ENCODE results near the gene ZMYND15.

Gene ZMYND15

DNA sequence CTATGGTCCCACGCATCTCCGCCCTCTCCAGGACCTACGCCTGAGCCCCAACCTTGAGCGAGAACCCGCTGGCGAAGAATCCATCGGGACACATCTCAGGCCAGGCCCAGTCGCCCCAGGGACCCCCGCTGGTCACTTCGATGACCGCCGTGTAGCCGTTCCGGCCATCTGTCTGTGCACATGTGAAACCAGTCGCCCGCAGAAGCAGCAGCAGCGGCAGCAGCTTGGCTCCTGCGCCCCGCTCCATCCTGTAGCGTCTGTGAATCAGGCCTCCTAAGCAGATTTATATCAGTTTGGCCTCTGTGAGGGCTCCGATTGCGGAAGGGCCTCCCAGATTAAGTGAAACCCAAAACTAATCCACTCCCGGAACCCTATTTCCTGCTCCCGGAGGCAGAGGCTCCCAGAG, 46.5 kb downstream of the ZMYND15 start, which contains the start of gene VMO1:
Gene VMO1 (minus strand): TSS at position 259 of the 406 bp plus-strand sequence. CDS start 12 bp downstream, at position 247.
- no peak for TF ChIP-seq EZH2phosphoT487 (IDR thresholded peaks at IDR 0.05; ENCODE audit: borderline replicate concordance, low read length)
- TF ChIP-seq, protein P1, sequence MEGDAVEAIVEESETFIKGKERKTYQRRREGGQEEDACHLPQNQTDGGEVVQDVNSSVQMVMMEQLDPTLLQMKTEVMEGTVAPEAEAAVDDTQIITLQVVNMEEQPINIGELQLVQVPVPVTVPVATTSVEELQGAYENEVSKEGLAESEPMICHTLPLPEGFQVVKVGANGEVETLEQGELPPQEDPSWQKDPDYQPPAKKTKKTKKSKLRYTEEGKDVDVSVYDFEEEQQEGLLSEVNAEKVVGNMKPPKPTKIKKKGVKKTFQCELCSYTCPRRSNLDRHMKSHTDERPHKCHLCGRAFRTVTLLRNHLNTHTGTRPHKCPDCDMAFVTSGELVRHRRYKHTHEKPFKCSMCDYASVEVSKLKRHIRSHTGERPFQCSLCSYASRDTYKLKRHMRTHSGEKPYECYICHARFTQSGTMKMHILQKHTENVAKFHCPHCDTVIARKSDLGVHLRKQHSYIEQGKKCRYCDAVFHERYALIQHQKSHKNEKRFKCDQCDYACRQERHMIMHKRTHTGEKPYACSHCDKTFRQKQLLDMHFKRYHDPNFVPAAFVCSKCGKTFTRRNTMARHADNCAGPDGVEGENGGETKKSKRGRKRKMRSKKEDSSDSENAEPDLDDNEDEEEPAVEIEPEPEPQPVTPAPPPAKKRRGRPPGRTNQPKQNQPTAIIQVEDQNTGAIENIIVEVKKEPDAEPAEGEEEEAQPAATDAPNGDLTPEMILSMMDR (IDR thresholded peaks at IDR 0.05; ENCODE audit: low read depth, low read length, poor library complexity, severe bottlenecking): no peak
- H3K79me2 ChIP-seq (ENCODE audit: control insufficient read depth, low read length): no peaks in the 10 kb centered on the region
- H3K36me3 ChIP-seq (ENCODE audit: control insufficient read depth, low read length): no peaks in the 10 kb centered on the region
- peaks cover 15% of the 10 kb centered on the region for H3K4me1 ChIP-seq (ENCODE audit: control insufficient read depth, low read length)
- H4K20me1 ChIP-seq (ENCODE audit: control insufficient read depth, insufficient read depth, low read depth, low read length): no peaks in the 10 kb centered on the region
- peaks cover 12% of the 10 kb centered on the region for H3K27me3 ChIP-seq (ENCODE audit: control insufficient read depth, low read length)
- H3K27ac ChIP-seq (ENCODE audit: low read depth, low read length): no peak within 1 kb of the TSS
- no peak within 1 kb of the TSS for H3K4me3 ChIP-seq (ENCODE audit: low read length)
- no peaks in the 10 kb centered on the region for H3K9me2 ChIP-seq (replicated peaks; ENCODE audit: control insufficient read depth, low read length)
- peaks cover 4% of the 10 kb centered on the region; the same call in 1 of the 2 replicates for H3F3A ChIP-seq (ENCODE audit: control insufficient read depth, insufficient read depth)
- H3K9me3 ChIP-seq (ENCODE audit: control insufficient read depth, insufficient read depth, low read length): no peaks in the 10 kb centered on the region
- no peak within 1 kb of the TSS for H3K4me2 ChIP-seq (ENCODE audit: low read length)

DNA sequence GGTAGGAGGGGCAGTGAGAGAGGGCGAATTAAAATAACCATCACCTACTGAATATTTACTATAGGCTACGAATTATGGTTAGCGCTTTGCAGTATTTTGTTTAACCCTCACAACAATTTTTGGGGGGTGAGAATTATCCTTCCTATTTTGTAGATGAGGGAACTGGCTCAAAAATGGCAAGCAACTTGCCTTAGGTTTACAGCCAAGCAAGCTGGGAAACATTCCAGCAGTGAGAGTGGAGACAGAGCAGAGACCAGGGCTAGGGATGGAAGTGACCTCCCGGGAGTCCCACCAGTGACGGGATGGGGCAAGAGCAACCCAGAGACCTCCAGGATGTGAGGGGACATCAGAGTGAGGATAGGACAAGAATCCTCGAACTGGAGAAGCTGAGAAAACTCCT, 46.9 kb downstream of the ZMYND15 start:
- H3K79me2 ChIP-seq (ENCODE audit: control insufficient read depth, low read length): no peaks in the 10 kb centered on the region
- H3K4me2 ChIP-seq (ENCODE audit: low read length): no peak overlapping the region
- peaks cover 15% of the 10 kb centered on the region for H3K4me1 ChIP-seq (ENCODE audit: control insufficient read depth, low read length)
- peaks cover 4% of the 10 kb centered on the region; the same call in 1 of the 2 replicates for H3F3A ChIP-seq (ENCODE audit: control insufficient read depth, insufficient read depth)
- TF ChIP-seq, protein P1 (IDR thresholded peaks at IDR 0.05; ENCODE audit: low read depth, low read length, poor library complexity, severe bottlenecking): no peak
- TF ChIP-seq EZH2phosphoT487 (IDR thresholded peaks at IDR 0.05; ENCODE audit: borderline replicate concordance, low read length): no peak
- H3K27ac ChIP-seq (ENCODE audit: low read depth, low read length): no peak overlapping the region
- no peaks in the 10 kb centered on the region for H3K9me2 ChIP-seq (replicated peaks; ENCODE audit: control insufficient read depth, low read length)
- H3K4me3 ChIP-seq (ENCODE audit: low read length): no peak overlapping the region
- H4K20me1 ChIP-seq (ENCODE audit: control insufficient read depth, insufficient read depth, low read depth, low read length): no peaks in the 10 kb centered on the region
- no peaks in the 10 kb centered on the region for H3K9me3 ChIP-seq (ENCODE audit: control insufficient read depth, insufficient read depth, low read length)
- H3K36me3 ChIP-seq (ENCODE audit: control insufficient read depth, low read length): no peaks in the 10 kb centered on the region
- peaks cover 12% of the 10 kb centered on the region for H3K27me3 ChIP-seq (ENCODE audit: control insufficient read depth, low read length)

DNA sequence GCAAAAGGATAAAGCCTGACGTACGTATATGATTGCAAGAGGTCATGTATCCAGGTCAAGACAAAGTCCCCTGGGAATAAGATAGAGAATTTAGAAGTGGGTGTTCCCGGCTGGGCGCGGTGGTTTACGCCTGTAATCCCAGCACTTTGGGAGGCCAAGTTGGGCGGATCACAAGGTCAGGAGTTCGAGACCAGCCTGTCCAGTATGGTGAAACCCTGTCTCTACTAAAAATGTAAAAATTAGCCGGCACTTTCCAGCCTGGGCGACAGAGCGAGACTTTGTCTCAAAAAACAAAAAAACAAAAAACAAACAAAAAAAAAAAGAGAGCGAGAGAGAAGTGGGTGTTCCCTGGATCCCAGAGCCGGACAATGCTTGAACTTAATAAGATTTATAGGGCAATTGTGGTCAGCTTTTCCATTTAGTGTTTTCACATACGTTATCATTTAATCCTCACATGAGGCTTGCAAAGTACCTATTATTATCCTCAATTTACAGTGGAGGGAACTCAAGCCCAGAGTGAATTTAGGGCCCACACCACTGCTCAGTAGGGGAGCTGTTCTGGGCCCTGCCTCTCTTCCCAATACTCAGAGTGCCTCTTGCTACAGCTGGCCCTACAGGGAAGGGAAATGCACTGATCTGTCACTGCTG, 48.6 kb downstream of the ZMYND15 start:
- H3F3A ChIP-seq (ENCODE audit: control insufficient read depth, insufficient read depth): peaks cover 4% of the 10 kb centered on the region; the same call in 1 of the 2 replicates
- H3K27ac ChIP-seq (ENCODE audit: low read depth, low read length): no peak overlapping the region
- no peak overlapping the region for H3K4me2 ChIP-seq (ENCODE audit: low read length)
- no peaks in the 10 kb centered on the region for H4K20me1 ChIP-seq (ENCODE audit: control insufficient read depth, insufficient read depth, low read depth, low read length)
- H3K9me2 ChIP-seq (replicated peaks; ENCODE audit: control insufficient read depth, low read length): no peaks in the 10 kb centered on the region
- peaks cover 15% of the 10 kb centered on the region for H3K27me3 ChIP-seq (ENCODE audit: control insufficient read depth, low read length)
- H3K36me3 ChIP-seq (ENCODE audit: control insufficient read depth, low read length): no peaks in the 10 kb centered on the region
- H3K4me3 ChIP-seq (ENCODE audit: low read length): no peak overlapping the region
- no peaks in the 10 kb centered on the region for H3K9me3 ChIP-seq (ENCODE audit: control insufficient read depth, insufficient read depth, low read length)
- TF ChIP-seq, protein P1 (IDR thresholded peaks at IDR 0.05; ENCODE audit: low read depth, low read length, poor library complexity, severe bottlenecking): no peak
- TF ChIP-seq EZH2phosphoT487 (IDR thresholded peaks at IDR 0.05; ENCODE audit: borderline replicate concordance, low read length): no peak
- no peaks in the 10 kb centered on the region for H3K79me2 ChIP-seq (ENCODE audit: control insufficient read depth, low read length)
- peaks cover 15% of the 10 kb centered on the region for H3K4me1 ChIP-seq (ENCODE audit: control insufficient read depth, low read length)

Measured in DOHH2 (cell line).